NK-92 treated with Interleukin-12 subunit alpha and Interleukin-12 subunit beta, amount 100 ng/mL, for 24 hours (cell line): ENCODE results near the gene CLDN20.
"Not testable (repeated sequence)": the region's sequence is repeated elsewhere in the genome, so short reads cannot be mapped to it uniquely, and the experiment has no call there.

ENCODE experiments used
- DNase-seq: peaks from one replicate; lab custom pipeline; 2025; lab: John Stamatoyannopoulos, UW

Gene CLDN20

DNA sequence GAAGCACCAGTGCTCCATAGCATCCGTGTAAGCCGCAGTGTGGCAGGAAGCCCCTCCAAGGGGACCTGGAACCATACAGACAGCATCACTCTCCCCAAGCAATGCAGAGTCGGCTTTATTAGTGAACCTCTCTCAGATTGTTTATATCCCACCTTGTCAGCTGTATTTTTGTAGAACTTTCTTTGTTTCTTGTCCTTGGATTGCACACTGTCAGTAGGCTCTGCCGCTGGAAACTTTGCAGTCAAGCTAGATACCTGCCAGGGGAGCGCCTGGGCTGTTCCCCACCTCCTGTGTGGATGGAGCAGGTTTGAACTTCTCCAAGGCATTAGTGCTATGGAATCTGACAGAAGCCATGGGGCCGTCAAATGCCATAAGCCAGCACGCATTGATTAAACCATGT lies 18.6 kb upstream of the CLDN20 start:
- no peak for DNase-seq

DNA sequence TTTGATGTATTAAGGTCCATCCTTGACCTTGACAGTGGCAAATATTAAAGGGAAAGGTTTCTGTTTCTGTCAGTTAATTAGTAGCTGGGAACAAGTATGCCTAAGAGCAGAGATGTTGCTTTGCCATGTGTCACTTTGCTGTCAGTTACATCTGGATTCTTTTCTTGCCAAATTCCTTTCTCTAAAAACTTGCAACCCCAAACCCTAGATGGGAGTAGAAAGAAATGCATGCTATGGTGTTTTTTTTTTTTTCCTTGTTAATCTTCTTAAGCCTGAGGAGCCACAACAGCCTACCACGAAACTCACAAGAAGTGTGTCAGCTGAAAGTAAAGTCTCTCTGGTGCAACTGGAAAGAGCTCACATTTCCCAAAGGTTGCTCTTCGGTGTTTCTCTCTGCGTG lies 18.0 kb upstream of the CLDN20 start:
- no peak for DNase-seq

DNA sequence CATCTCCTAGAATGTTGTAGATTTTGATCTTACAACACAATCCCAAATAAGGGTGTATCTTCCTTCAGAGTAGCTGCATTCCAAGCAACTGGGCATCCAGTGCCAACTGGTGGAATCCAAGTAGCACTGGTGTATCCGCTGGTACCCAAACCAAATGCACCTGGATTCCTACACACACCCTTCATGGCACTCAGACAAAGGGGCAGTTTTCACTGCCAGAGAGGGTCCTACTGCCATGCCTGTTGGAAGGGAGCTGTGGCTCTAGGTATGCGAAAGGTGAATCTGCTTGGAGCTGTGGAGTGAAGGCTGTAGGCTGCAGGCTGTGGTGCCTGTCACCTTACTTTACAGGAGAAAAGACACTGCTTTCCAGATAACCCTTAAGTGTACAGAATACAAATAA lies 17.0 kb upstream of the CLDN20 start:
- no peak for DNase-seq

DNA sequence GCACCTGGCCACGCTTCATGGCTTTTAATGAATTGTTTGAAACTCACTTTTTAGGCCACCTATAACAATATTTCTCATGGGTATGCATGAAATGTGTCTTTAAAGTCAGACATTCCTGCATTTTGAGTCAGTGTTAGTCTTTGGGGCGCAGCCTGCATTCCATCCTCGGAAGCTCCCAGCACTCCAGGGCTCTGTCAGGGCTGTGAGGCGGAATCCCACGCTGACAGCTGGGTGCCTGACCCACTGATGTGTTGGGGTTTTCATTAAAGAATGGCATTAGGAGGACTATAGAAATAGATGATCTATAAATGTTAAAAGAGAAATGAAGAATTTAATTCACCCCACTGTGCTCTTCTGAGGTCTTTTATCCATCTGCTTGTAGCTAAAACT lies 16.2 kb upstream of the CLDN20 start:
- DNase-seq: no peak

DNA sequence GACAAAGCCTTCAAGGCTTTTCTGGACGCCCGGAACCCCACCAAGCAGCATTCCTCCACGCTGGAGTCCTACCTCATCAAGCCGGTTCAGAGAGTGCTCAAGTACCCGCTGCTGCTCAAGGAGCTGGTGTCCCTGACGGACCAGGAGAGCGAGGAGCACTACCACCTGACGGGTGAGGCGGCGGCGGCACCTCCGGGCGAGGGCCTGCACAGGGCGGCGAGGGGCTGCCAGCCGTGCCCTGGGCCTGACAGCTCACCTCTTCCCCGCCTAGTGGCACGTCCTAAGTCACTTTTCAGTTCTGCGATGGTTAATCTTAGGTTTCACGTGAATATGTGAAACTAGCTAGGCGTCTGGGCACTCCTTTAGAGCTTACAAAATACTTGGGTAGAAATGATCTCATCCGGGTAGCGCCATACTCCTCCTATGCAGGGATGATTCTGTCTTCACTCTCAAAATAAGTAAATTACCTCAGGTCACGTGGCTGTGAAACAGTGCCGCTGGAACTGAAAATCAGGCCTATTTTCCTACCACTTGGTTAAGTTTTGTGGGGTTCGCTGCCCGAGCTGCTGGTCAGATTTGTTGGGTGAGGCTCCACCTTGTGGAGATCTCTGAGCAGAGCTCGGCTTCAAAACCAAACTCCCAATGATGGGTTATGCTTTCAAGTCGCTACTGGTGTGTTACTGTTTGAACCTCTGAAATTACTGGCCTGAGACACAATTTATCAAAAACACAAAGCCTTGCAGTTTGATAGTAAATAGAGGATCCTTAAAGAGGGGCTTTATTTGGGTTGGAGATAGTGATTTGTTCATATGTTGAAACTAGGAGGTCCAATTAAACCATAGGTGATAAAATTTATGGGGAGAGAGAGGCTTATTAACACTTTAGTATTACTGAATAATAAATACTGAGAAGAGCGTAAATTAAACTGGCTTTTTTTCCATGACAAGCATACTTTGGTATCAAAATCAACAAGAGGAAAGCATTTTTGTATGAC lies 15.5 kb upstream of the CLDN20 start:
- DNase-seq: no peak

DNA sequence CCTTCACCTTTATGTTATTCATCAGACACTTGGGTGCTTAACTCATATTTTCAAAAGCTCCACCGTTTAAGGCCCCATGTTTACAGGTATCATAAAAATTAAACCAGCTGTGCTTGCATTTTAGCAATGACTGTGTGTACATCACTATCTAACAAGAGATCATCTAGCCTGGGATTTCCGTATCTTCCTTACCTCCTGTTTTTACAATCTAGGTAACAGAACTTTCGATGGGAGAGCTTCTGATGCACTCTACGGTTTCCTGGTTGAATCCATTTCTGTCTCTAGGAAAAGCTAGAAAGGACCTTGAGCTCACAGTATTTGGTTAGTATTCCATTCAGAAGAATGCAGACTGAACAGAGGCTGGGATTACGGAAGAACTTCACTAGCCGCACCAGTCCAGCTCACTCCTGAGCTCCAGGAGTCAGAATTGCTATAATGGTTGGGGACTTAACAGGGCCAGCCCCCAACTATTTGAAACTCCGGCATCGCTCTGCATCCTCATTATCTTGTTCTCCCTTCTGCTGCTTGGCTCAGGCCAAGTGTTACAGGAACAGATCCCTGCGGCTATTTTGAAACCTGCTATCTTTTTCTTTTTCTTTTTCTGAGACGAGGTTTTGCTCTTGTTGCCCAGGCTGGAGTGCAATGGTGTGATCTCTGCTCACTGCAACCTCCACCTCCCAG lies 13.0 kb upstream of the CLDN20 start:
- no peak for DNase-seq

DNA sequence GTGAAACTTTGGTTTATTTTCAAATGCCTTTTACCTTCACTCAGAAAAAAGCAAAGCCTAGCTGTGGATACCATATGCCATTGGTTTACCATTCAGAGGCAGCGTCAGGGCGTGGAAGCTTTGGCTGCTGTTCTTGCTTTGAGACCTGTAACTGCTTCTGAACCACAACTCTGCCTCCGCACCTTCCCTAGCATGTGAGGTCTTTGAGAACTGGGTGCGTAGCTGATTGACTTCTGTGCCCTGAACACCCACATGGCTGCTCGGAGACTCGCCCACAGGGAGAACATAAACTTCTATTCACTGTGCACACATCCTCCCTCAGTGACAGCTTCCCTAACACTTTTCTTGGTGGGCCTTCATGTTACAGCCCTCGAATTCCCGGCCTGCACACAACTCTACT lies 11.2 kb upstream of the CLDN20 start:
- no peak for DNase-seq

DNA sequence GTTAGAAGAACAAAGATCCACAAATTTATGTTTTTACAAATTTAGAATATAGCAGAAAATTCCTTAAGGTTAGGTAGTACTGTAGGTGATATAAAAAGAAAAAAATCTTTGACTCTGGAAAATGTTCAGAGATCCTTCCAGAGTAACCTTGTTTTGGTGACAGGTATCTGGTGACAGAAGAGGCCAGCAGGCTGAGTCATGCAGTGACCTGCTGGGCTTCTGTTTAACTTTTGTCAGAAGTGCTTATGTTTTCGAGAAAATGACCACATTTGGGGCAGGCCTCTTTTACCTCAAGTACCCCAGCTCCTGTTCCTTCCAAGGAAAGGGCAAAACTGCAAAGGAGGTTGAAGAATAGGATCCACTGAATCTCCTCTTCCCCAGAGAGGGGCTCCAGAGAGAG lies 10.5 kb upstream of the CLDN20 start:
- DNase-seq: no peak

DNA sequence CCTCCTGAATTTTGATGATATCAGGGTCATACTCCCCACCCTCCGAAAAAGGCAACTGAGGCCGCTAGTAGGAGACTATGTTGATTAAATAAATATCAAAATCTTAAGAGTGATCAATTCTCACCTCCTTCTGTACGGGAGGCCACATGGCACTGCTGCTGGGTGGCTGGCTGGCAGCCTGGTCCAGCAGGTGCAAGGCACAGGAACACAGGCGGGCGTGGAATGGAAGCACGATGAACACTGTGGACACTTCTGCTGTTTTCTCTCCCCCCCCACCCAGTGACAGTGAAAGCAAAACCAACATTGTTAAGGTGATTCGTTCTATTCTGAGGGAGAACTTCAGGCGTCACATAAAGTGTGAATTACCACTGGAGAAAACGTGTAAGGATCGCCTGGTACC lies 9.7 kb upstream of the CLDN20 start:
- no peak for DNase-seq

DNA sequence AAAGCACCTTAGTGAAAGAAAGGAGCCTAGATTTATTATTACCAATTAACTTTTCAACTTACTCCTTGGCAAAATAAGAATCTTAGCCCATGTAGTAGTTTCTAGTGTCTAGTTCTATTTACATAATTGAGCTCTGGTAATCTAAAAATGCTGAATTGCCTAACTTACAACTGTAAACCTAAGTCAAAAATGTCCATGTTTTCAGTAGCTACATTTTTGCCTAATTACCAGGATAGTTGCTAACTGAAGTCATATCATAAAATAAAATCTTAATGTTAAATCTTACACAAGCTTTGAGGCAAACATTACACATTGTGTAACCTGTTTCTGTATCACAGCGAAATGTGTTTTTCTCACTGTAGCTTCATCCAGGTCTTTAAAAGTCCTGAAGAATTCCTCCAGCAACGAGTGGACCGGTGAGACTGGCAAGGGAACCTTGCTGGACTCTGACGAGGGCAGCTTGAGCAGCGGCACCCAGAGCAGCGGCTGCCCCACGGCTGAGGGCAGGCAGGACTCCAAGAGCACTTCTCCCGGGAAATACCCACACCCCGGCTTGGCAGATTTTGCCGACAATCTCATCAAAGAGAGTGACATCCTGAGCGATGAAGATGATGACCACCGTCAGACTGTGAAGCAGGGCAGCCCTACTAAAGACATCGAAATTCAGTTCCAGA lies 7.6 kb upstream of the CLDN20 start:
- DNase-seq: no peak

DNA sequence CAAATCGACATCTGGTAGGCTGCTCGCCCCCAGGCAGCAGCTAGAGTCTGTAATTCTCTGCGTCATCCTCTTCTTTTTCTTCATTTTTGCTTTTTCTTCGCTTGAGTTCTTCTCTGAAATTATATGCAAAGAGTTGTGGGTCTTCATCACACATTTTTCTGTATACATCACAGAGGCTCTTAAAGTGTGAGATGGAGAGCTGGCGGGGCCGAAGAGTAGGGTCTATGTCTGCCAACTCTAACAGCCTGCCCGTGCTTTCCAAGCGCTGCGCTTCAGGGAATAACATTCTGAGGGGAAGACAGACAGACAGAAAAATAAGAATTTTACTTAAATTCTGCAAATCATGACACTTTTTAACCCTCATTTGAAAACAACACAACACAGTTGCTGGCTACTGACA lies 6.0 kb upstream of the CLDN20 start:
- DNase-seq: no peak

DNA sequence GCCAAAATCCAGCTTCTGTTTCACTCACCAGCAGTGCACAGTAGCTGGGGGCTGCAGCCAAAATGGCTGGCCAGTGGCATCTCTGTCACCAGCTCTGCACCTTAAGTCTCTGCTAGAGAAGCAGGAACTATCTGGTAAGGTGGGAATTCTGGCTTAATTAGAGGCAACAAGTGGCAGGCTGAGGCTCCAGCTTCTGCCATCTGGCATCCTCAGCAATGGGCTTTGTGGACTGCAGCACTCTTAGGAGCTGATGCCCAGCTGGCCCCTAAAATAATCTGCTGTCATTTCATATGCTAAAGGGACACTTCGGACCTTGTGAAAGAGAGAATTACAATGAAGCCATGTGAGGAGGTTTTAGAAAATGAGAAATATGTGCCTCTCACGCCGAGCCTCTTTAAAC lies 4.6 kb upstream of the CLDN20 start:
- no peak for DNase-seq

DNA sequence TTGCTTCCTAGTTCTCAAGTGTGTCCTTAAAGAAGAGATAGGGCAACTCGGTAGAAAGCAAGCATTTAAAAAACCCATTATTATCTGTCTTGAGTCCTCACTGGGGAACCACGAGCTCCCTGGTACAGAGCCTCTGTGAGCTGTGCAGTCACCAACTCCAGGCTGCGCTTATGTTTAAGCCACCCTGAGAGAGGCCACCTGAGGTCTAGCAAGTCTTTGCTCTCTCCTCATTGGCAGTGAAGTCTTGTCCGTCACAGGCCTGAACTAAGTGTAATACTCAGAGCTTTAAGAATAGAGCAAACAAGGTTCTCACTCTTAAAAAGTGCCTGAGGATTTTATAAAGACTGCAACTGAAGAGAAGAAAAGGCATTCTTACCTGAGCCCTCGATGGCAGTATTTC lies 3.9 kb upstream of the CLDN20 start:
- no peak for DNase-seq

DNA sequence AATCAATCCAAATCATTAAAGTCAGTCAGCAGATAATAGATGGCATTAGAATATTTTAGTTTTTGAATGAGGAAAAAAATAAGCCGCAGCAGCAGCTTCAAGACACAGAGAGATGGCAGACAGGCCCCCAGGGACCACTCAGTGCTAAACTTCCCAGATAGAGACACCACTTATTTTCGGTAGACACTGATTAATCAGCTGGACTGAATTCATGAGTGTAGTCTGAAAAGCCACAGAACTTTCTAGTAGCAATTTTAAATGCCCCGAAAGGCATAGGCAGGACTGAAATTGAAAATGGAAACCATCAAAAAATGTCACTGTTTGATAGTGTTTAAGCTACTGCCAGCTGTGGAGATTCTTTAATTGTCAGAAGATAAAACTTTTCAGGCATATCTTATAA lies 3.1 kb upstream of the CLDN20 start:
- no peak for DNase-seq

DNA sequence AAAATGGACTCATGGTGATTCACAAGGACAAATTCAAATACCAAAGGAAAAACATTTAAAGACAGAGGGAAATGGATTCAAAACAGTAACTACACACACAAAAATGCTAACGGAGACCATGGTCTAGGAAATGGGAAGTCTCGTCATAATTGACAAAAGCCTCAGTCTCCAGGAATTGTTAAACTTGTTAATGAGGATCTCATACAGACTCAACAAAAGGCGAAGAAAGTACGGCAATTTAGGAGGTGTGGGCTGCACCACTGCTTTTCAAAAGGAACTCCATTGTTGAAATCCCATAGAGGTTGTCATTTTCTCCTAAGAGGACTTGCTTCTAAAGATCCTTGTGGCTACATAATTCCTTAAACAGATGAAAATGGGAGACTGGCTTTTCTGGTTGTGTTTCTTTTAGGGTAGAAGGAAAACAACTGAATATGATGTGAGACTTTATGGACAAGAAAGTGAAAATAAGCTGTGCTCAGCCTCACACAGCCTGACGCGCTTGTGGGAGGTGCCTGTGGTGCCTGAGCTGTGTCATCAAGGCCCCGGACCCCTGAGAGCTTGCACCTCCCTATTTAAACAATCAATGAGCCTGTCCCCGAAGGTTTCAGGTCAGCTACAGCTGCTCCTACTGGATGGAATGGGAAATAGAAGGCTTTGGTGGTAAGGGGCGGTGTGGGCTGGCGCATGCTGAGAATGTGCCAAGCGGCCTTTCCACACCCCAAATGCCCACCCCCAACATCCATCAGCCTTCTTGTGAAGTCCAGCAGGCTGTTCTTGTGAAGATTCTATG lies 2.5 kb upstream of the CLDN20 start:
- DNase-seq: no peak

DNA sequence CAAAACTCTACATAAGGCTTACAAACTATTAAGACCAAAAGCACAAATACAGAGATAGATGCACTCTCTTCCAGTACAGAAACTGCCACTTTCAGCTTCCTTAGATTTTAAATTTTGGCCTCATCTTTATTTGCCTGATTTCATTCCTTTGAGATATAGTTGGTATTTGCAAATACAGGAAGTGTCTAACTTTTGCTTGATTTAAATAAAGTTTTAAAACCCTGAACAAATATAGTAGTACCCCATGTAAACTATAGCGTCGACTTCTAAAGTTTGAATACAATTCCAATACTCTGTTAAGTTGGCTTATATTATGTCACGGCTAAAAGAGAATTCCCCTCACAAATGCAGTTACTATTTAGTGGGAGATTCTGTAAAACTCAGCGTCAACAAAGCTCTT lies 1.2 kb upstream of the CLDN20 start:
- no peak for DNase-seq

DNA sequence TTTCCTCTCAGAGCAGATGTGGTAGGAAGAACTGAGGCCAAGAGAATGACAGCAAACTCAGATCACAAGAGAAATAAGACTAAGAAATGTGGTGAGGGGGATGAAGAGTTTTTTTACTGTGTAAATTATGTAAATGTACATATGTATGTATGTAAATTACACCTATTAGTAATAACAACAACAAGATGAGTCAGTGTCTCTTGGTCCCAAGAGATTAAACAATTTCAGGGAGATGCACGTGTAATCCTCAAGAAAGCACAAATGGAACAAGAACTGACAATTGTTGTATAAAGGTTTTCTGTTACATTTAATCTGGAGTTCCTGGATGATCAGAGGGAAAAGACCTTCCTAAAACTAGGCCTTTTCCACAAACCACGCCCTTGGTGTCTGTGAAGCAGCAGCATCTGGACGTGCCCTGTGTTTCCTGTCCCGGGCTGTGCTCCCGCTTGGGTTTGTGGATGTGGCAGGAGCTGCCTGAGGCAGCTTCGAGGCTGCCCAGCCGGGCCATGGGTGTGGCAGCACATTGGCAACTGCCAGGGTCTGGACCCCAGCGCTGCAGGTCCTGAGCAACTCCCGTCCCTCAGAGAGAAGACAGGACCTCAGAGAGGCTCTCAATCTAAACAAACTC lies 994 bp downstream of the CLDN20 start:
- no peak for DNase-seq

DNA sequence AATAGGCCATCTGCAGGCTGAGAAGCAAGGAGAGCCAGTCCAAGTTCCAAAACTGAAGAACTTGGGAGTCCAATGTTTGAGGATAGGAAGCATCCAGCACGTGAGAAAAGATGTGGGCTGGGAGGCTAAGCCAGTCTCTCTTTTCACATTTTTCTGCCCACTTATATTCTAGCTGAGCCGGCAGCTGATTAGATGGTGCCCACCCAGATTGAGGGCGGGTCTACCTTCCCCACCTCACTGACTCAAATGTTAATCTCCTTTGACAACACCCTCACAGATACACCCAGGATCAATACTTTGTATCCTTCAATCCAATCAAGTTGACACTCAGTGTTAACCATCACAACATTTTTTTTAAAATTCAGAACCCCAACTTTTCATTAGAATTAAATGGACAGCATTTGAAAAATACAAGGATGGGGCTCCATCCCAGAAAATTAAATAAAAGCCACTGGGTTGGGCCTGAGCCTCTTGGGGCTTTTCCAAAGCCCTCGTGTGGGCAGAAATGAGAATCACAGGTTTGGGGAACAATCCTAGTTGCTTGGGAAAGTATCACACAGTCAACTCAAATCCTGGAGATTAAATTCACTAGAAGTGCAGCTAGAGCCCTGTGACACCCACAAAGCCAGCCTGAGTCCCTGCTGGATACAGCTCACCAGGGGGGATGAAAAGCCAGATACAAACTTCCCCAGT lies 2.2 kb downstream of the CLDN20 start:
- DNase-seq: no peak

DNA sequence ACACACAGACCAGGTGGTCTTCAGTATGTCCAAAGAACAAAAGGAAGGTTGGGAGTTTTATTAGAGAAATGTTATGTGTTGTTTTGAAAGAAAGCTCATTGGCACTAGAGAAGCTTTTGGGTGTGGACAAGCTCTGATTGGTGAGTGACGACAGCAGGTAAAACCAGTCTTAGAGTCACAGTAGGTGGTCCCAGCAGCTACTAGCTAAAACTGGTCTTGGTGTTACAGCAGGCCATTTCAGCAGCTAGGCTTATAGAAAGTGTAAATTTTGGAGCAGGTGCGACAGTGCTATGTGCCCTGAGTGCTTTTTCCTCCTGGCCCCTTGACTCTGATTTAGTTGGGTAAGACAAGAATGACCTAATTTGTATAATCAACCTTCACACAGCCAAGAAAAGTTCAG lies 3.6 kb downstream of the CLDN20 start:
- no peak for DNase-seq

DNA sequence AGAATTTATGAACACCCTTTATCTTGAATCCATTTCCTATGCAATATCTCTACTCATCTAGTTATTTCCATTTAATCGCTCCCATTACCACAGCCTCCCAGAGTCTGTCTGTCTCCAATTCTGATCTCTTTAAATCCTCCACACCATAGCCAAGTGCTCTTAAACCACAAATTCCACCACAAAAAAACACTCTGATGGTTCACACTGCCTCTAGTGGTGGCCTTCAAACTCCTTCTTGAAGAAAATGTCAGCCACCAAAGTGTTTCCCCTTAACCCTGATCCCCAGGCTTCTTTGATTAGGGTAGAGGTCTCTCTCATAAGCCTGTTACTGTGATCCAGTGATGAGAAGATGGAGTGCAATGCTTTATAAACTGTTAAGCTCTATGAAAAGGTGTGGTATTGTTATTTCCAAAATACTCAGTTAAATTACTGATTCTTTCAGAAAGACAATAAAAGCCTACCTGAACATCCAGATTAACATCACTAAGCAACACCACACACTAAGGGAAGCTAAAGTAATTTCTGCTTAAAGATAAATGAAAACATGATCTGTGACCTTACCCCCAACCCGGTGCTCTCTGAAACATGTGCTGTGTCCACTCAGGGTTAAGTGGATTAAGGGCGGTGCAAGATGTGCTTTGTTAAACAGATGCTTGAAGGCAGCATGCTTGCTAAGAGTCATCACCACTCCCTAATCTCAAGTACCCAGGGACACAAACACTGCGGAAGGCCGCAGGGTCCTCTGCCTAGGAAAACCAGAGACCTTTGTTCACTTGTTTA lies 4.5 kb downstream of the CLDN20 start:
- DNase-seq: not testable (repeated sequence)
